HFF-Myc (cell line): ENCODE data around the gene KCNH1.

Source experiments
- DNase-seq: peaks from one replicate; pipeline ENCODE4 v3.0.0-alpha.2; 2011; ENCODE audit warnings: low read depth; ENCODE audit errors: extremely low read depth
- H3K4me3 ChIP-seq: replicated peaks from 2 replicates; pipeline ENCODE4 v1.5.1; 2011; ENCODE audit warnings: low read depth, mild to moderate bottlenecking, control low read depth, low read length
- TF ChIP-seq, protein P1 (sequence below): IDR thresholded peaks from 2 replicates; pipeline ENCODE4 v1.5.1; 2012; ENCODE audit warnings: mild to moderate bottlenecking, low read depth, low read length, control low read depth; ENCODE audit errors: missing control alignments

Gene KCNH1

DNA sequence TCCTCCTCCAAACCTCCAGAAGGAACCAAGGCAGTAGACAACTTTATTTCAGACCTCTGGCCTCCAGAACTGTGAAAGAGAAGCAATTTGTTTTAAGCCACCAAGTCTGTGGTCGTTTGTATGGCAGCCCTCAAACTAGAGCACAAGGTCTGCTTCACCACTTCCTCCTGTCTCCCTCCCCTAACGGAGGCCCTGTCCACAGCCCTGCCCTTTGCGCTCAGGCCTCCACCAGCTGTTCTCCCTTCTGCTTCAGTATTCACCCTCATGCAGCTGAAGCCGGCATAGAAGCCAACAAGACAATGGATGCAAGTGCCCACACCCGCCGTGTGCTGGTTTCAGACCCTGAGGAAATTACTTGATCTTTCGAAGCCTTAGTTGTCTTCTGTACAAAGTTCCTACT, 441.2 kb downstream of the KCNH1 start:
- no peak for DNase-seq
- TF ChIP-seq, protein P1, sequence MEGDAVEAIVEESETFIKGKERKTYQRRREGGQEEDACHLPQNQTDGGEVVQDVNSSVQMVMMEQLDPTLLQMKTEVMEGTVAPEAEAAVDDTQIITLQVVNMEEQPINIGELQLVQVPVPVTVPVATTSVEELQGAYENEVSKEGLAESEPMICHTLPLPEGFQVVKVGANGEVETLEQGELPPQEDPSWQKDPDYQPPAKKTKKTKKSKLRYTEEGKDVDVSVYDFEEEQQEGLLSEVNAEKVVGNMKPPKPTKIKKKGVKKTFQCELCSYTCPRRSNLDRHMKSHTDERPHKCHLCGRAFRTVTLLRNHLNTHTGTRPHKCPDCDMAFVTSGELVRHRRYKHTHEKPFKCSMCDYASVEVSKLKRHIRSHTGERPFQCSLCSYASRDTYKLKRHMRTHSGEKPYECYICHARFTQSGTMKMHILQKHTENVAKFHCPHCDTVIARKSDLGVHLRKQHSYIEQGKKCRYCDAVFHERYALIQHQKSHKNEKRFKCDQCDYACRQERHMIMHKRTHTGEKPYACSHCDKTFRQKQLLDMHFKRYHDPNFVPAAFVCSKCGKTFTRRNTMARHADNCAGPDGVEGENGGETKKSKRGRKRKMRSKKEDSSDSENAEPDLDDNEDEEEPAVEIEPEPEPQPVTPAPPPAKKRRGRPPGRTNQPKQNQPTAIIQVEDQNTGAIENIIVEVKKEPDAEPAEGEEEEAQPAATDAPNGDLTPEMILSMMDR, result no peak
- no peak overlapping the region for H3K4me3 ChIP-seq

DNA sequence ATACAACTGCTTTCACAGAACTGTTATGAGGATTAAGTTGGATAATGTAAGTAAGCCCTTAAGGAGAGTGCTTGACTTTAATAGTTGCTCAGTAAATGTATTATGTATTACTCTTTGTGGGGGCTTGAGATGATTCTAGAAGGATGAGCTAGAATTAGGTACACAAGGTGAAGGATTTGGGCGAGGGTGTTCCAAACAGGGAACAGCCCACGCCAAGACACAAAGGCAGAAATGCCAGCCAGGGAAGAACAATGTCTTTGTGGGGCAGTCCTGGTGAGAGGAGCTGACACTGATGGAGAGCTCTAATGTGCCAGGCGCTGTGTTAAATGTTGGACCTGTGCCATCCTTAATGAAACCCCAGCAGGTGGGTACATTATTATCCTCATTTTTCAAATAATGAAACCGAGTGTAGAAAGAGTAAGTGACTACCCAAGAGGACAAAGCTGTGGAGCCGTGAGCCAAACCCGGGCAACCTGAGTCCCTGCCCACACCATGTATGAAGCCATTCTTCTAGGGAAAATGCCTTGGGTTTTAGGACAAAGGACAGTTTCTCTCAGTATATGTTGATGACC, 442.8 kb downstream of the KCNH1 start:
- H3K4me3 ChIP-seq, result no peak overlapping the region
- TF ChIP-seq, protein P1, result no peak
- DNase-seq, result no peak

DNA sequence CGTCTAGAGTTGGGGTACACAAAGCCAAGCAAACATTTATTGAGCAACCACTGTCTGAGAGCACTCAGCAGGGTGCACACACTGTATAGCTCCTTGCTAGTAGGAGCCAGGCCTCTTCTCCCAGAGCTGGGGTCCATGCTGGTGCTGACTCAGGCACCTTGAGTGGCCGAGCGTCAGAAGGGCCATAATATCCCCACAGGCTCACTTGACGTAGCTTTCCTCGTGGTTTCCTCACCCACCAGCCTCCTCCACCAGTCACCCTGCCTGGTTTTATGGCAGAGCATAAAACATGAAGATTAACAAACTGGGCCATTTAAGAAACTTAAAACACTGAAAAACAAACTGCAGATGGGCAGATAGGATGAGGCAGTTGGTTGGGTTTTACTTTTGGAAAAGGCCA, 443.7 kb downstream of the KCNH1 start:
- no peak for DNase-seq
- H3K4me3 ChIP-seq, result no peak overlapping the region
- TF ChIP-seq, protein P1, result no peak

DNA sequence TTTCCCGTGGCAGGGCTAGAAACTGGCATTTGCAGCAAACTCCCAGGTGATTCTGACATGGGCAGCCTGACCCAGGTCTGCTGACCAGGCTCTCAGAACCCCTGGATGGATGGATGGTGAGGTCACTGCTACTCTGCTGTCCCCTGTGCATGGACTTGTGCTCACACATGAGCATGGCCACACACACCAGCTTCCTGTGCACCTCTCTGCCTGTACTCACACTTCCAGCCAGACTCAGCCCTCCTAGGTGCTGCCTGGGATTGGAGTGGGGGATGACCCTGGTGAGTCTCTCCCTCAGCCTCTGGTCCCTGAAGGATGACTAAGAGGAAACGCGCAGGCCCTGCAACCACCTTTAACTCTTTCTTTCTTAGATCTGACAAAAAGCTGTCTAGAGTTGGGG, 444.1 kb downstream of the KCNH1 start:
- no peak for DNase-seq
- H3K4me3 ChIP-seq, result no peak overlapping the region
- TF ChIP-seq, protein P1, result no peak

DNA sequence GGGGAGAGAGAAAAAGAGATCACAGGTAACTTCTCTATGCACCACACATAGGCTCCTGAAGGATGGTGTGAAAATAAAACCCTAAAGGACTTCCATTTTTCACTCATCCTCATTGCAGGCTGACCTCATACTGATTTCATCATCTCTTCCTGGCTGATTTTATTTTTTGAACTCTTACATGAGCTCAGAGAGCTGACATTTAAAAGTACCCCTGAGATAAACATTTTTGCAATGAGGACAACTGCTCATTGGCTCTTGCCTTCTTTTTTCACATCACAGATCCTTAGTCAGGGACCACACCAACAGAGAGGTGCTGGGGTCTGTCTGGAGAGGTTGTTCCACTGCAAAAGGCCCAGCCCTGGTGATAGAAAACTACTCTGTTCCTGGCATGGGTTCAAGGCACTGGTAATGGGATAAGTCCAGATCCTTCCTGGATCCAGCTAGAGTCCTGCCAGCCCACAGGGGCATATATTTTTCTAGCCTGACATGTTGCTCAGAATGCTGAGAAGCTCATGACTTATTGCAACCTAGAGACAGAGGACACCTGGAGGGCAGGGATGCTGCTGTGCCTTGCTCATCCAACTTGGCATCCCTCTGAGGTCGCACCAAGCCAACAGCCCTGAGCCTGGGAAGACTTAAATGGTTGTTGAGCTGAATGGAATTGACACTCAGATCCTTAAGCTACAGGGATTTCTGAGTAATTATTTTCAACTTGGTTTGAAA, 445.3 kb downstream of the KCNH1 start:
- TF ChIP-seq, protein P1, result no peak
- no peak for DNase-seq
- no peak overlapping the region for H3K4me3 ChIP-seq

DNA sequence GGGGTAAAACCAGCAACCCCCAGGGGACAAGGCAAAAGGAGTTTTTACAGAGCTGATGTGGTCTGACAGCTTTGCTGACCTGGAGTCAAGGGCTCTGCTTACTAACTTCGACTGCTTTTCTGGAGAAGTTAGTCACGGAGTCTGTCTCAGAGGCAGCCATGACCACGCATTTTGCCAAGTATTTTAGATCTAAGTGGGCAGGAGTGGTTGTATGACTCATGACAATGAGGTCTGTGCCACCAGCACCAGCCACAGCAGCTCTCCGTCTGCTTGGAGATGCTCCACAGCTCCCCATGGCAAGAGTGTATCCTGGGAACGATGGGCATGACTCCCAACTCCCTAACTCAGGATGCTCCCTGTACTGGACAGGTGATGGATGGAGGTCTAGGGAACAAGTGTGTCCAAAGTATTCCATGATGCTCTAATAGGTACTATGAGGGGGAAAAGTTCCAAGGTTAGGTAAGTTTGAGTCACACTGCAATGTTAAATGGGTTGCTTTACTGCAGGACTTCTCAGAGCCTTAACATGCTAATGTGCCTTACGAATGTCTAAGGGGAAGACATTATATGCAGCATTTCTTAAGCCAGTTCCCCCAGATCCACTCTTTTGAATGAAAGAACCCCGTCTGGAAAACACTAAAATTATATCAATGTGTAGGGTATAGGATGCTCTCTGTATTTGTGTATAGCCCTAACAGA, 446.2 kb downstream of the KCNH1 start:
- TF ChIP-seq, protein P1, result no peak
- DNase-seq, result no peak

More for the DNA sequence above, 446.2 kb downstream of the KCNH1 start:
- H3K4me3 ChIP-seq, result no peak overlapping the region
